Prostate gland (tissue), 2 donors: ENCODE data around the gene DSTN.

ENCODE experiments used
- CTCF ChIP-seq, 4 experiments: fragments of 200-600 bp in 2 of 4; fragments of 450-650 bp in 2 of 4; sonication (generic) in 2 of 4; IDR thresholded peaks; 1 replicate in 3 of 4; 2 replicates in 1 of 4; pipeline ENCODE4 v1.5.1; 2016 to 2019; ENCODE audit warnings: antibody characterized with exemption in 4 of 4, mild to moderate bottlenecking in 2 of 4, moderate library complexity in 2 of 4
- POLR2A ChIP-seq: fragments of 450-650 bp; IDR thresholded peaks from one replicate; pipeline ENCODE4 v1.6.1; 2016; ENCODE audit warnings: antibody characterized with exemption, mild to moderate bottlenecking
- POLR2AphosphoS5 ChIP-seq: sonication (generic); formaldehyde crosslinking; IDR thresholded peaks from one replicate; pipeline ENCODE4 v1.6.1; 2017; ENCODE audit warnings: antibody characterized with exemption

- TF ChIP-seq CTCF (IDR thresholded peaks at IDR 0.05) (no peak), POLR2A (no peak), POLR2AphosphoS5 (no peak)
These were observed 87.4 kb downstream of the DSTN start for GRCh38 chr20:17657079-17657825.
